Measurements from ENCODE around the gene LBHD2. TPM values are rescaled to one million over a fixed set of nuclear protein-coding genes. Genes with fewer than 3 reads are reported as not detected.

Gene LBHD2
- polyA plus RNA-seq, 1 of the 3 experiments (the other 2 are of a cell fraction): not detected

GRCh38 chr14:103085106-103086091 is 1.4 kb downstream of the LBHD2 start:
- H3K27ac ChIP-seq (ENCODE audit: low read depth in 2 of 2, low read length in 1 of 2): no peak overlapping the region
- H3K4me3 ChIP-seq (ENCODE audit: low read depth in 2 of 2, low read length in 1 of 2): no peak overlapping the region
- CTCF ChIA-PET: interaction anchor here (0.9 to 6.3 kb wide), 5 partner anchors 8 to 207 kb away, joined by 3 to 69 read pairs (median 13); no protein-coding TSS in a partner anchor
- H3F3A ChIP-seq (replicated peaks; ENCODE audit: insufficient read depth): no peaks in the 10 kb centered on the region
- H3K36me3 ChIP-seq (replicated peaks in 1 of 2; ENCODE audit: control insufficient read depth in 1 of 2, insufficient read depth in 2 of 2, low read length in 1 of 2): no peaks in the 10 kb centered on the region
- H3K79me2 ChIP-seq (ENCODE audit: insufficient read depth): no peaks in the 10 kb centered on the region
- POLR2A ChIA-PET: no interaction called here
- H3K9ac ChIP-seq: no peak overlapping the region
- H4K20me1 ChIP-seq (ENCODE audit: insufficient read depth): no peaks in the 10 kb centered on the region
- H3K9me2 ChIP-seq: no peaks in the 10 kb centered on the region
- no peak overlapping the region for H3K4me2 ChIP-seq
- DNase-seq: peak; percentile 37
- WGBS (ENCODE audit: low lambda C conversion rate): 55% methylated on average over 10 of the region's 24 CpGs
- no peaks in the 10 kb centered on the region; a peak in 1 of 4 replicates for H3K4me1 ChIP-seq (ENCODE audit: control insufficient read depth in 1 of 2, insufficient read depth in 2 of 2, low read depth in 1 of 2, low read length in 1 of 2)
- no peak overlapping the region for H2AFZ ChIP-seq (ENCODE audit: low read depth)
- peaks cover 12% of the 10 kb centered on the region for H3K27me3 ChIP-seq (ENCODE audit: insufficient read depth)
- H3K9me3 ChIP-seq: no peaks in the 10 kb centered on the region
- no peak for TF ChIP-seq IRF3 (IDR thresholded peaks at IDR 0.05; ENCODE audit: low read depth, low read length)
- no peak for TF ChIP-seq MEF2A (IDR thresholded peaks at IDR 0.05; ENCODE audit: borderline replicate concordance, low read depth)
- no peak for TF ChIP-seq RCOR1 (IDR thresholded peaks at IDR 0.05; ENCODE audit: low read length)
- TF ChIP-seq USF1 (IDR thresholded peaks at IDR 0.05; ENCODE audit: borderline replicate concordance, low read depth): no peak
- no peak for TF ChIP-seq FOSL2 (IDR thresholded peaks at IDR 0.05; ENCODE audit: borderline replicate concordance, low read depth)

- TF ChIP-seq RXRA (IDR thresholded peaks at IDR 0.05; ENCODE audit: borderline replicate concordance, low read depth): no peak
- TF ChIP-seq RAD21 (IDR thresholded peaks at IDR 0.05; ENCODE audit: low read length): no peak
- TF ChIP-seq RFX5 (IDR thresholded peaks at IDR 0.05; ENCODE audit: low read length): no peak
- no peak for TF ChIP-seq ELF1 (IDR thresholded peaks at IDR 0.05)
- no peak for TF ChIP-seq CHD2 (IDR thresholded peaks at IDR 0.05; ENCODE audit: low read length, partially characterized antibody)
- no peak for TF ChIP-seq TEAD4 (IDR thresholded peaks at IDR 0.05; ENCODE audit: borderline replicate concordance, insufficient read depth)
- no peak for TF ChIP-seq SIN3A (IDR thresholded peaks at IDR 0.05; ENCODE audit: borderline replicate concordance, low read depth, low read length)
- TF ChIP-seq YY1 (IDR thresholded peaks at IDR 0.05; ENCODE audit: low read depth): no peak
- Histone ChIP-seq H3F3A (replicated peaks; ENCODE audit: insufficient read depth) (no peaks in the 10 kb centered on the region), H2AFZ (ENCODE audit: low read depth) (no peak overlapping the region), H3K4me3 (ENCODE audit: low read depth in 2 of 2, low read length in 1 of 2) (no peak overlapping the region), H3K27ac (ENCODE audit: low read depth in 2 of 2, low read length in 1 of 2) (no peak overlapping the region), H3K9me3 (no peaks in the 10 kb centered on the region), H4K20me1 (ENCODE audit: insufficient read depth) (no peaks in the 10 kb centered on the region), H3K9ac (no peak overlapping the region), H3K4me2 (no peak overlapping the region), H3K79me2 (ENCODE audit: insufficient read depth) (no peaks in the 10 kb centered on the region), H3K27me3 (ENCODE audit: insufficient read depth) (peaks cover 12% of the 10 kb centered on the region), H3K36me3 (replicated peaks in 1 of 2; ENCODE audit: control insufficient read depth in 1 of 2, insufficient read depth in 2 of 2, low read length in 1 of 2) (no peaks in the 10 kb centered on the region), H3K9me2 (no peaks in the 10 kb centered on the region), H3K4me1 (ENCODE audit: control insufficient read depth in 1 of 2, insufficient read depth in 2 of 2, low read depth in 1 of 2, low read length in 1 of 2) (peaks cover 0 to 4% of the 10 kb centered on the region in 2 experiments; a peak in 1 of 4 replicates)
- 42% methylated on average over 4 of the region's 8 CpGs for WGBS (ENCODE audit: low lambda C conversion rate)
- CTCF ChIA-PET: interaction anchor here (0.9 to 6.3 kb wide), 7 partner anchors 9 to 205 kb away, joined by 3 to 69 read pairs (median 7); no protein-coding TSS in a partner anchor
- no peak for DNase-seq
- POLR2A ChIA-PET: interaction anchor here (0.6 kb wide), 1 partner anchor 97 kb away, joined by 3 read pairs; no protein-coding TSS in a partner anchor
Measured at GRCh38 chr14:103086771-103087342, 2.8 kb downstream of the LBHD2 start.
